Measurements from ENCODE around the gene OGDH.

- no peak for TF ChIP-seq CTCF (conservative IDR thresholded peaks at IDR 0.05; ENCODE audit: low read depth in 2 of 2)
- TF ChIP-seq POLR2AphosphoS5 (IDR thresholded peaks at IDR 0.05; ENCODE audit: low read depth) = no peak
Measured at GRCh38 chr7:44618045-44618444, 11.6 kb downstream of the OGDH start.

Data from GM23338 (cell line).